Occipital lobe (tissue), 2 donors: ENCODE measurements around the gene BLOC1S5. TPM values are rescaled to one million over a fixed set of nuclear protein-coding genes. Genes with fewer than 3 reads are reported as not detected.

ENCODE experiments used
- DNase-seq: peaks from one replicate; lab custom pipeline; 2025; lab: John Stamatoyannopoulos, UW
- total RNA-seq: library from RNA; depleted of rRNA; stranded (reverse); fragments of >200 nt; gene quantifications from one replicate; pipeline ENCODE4 v1.2.3, GENCODE V29; 2014

BLOC1S5 gene, protein sequence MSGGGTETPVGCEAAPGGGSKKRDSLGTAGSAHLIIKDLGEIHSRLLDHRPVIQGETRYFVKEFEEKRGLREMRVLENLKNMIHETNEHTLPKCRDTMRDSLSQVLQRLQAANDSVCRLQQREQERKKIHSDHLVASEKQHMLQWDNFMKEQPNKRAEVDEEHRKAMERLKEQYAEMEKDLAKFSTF
- 21.2 TPM for total RNA-seq

DNA sequence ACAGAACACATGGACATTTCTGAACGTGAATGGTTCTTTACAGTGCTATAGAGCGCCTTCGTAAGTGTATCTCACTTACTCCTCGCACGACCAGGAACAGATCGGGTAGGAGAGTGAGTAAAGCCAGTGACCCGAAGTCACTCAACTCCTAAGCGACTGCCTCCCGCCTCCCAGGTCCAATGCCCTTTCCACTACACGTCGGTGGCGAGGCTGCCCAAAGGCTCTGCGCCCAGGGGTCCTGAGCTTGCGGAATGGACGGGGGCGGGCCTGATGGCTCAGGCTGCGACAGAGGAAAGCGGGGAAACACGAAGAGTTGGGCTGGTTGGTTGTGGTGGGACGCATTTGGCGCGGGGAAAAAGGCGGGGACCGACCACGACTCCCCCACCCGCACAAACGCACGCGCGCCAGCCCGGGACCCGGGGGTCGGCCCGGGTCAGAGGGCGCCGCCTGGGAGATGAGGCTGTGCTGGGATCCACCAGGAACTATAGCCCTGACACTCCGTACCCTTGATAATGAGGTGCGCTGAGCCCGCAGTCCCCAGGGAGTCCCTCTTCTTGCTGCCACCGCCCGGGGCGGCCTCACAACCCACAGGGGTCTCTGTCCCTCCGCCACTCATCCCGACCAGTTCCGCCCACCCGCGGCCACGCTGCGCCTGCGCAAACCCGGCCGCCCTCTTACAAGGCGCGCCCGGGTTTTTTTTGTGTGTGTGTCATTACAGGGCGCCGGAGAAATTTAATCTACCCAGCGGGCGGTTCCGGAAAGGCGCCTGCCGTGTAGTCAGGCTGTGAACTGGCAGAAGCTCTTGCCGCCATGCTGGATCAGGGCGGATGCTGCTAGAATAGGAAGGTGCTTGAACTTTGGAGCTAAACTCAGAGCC lies at the start of gene BLOC1S5:
BLOC1S5 (minus strand) TSS at position 629 of the 877 bp plus-strand sequence; CDS start at position 616, 13 bp downstream.
- DNase-seq = peak; percentile 95

DNA sequence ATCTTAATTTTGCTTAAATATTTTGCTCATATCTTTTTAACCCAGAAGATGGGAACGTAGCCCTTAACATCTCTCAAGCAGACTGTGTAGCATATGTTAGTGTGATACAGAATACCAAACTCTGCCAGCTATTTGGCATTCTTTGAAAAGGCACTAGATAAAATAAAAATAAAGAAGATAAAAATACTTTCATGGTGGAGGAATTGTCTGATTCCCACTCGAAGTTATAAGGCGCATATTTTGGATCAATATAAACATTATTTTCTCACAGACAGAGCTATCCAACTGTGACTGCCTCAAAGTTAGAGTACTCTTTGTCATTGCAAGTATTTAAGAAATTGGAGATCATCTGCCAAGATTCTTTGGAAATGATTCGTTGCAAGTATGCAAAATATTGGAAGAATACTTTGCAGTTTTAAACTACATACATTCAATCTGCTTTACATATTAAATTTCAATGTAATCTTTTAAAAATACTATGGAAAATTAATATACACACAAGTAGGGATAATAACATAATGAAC lies 49.0 kb upstream of the BLOC1S5 start:
- DNase-seq = no peak

DNA sequence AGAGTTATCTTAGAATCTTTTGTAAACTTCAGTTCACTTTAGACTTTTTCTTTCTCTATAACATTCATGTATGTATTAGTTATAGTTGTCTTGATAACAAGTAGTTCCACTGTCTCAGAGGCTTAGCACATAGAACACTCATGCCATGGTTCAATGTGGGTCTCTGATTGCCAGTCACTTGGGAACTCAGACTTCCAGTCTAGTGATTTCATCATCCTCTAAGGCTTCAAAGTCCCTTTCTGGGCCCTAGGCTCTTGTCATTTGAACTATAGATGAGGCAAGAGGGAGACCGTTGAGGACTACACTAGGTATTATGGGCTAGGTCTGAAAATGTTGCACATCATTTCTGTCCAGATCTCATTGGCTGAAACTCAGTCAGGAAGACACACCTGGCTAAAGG lies 46.5 kb upstream of the BLOC1S5 start:
- no peak for DNase-seq

DNA sequence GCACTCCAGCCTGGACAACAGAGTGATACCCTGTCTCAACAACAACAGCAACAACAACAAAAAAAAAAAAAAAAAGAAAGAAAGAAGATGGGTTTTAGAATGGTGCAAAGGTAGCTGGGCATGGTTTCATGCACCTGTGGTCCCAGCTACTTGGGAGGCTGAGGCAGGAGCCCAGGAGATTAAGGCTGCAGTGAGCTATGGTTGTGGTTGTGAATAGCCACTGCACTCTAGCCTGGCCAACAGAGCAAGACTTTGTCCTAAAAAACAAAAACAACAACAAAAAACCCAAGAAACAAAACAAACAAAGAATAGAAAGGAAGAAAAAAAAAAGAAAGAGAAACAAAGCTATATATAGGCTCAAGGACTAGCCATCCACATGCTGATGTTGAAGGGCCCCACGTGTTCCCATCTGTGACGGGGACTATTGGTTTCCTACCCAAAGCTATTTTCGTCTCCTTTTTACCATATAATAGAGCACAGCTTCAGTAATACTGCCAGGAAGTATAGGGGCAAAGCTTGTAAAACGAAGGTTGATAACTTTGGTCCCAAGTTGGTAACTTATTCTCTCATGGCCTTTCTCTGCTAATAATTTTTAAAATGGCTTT lies 46.0 kb upstream of the BLOC1S5 start:
- DNase-seq = no peak

DNA sequence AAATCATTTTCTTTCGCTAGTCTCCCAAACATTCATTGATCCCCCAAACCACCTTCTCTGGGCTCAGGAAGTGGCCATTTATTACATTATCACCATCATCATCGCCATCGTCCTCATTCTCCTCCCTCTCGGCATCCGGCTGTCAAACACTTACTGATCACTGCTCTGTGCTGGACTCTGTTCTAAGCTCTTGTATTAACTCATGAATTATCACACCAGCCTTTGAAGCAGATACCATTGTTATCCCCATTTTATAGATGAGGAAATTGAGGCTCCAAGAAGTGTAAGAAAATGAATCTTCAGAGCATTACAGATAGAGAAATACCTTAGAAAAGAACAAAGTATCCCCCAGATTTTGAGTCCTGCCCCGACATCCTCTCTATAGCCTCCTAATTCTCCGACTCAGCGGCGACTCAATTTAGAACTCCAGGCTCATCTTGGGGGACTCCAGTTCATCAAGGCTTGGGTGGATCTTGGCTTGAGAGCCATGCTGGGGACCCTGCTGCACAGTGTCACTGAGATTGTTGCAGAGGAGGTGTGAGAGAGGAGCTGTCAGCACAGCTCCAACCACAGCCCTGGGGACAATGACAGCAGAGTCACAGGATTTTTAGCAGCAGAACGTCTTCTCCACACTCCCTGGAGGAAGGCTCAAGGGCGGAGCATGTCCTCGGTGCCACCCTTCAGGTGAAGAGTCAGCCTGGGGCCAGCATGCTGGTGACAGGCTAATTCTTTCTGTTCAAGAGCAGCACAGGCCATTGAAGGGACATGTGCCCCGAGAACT lies 44.8 kb upstream of the BLOC1S5 start:
- no peak for DNase-seq

DNA sequence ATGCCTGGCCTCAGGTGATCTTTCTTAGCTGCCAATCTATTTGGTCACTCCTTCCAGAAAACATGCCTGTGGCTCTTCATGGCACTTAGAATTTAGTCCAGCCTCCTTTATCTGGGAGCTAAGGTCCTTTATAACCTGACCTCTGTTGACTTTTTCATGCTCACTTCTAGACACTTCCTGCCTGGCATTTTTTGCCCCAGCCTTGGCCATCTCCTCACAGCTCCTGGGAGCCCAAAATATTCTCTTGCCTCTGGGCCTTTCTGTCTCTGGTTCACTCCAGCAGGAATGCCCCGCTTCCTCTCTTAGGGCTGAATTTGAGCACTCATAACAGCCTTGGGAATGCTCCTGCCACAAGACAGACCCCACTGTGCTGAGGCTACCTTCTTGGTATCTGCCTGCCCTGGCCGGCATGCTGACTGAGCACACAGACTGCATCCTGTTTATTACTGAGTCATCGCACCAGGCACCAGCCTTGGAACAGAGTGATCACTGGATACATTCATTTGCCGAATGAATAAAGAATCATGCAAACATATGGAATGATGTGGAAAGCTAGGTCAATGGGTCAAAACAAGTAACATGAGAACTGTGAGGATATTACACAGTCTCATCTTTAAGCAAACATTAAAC lies 44.0 kb upstream of the BLOC1S5 start:
- DNase-seq = no peak

DNA sequence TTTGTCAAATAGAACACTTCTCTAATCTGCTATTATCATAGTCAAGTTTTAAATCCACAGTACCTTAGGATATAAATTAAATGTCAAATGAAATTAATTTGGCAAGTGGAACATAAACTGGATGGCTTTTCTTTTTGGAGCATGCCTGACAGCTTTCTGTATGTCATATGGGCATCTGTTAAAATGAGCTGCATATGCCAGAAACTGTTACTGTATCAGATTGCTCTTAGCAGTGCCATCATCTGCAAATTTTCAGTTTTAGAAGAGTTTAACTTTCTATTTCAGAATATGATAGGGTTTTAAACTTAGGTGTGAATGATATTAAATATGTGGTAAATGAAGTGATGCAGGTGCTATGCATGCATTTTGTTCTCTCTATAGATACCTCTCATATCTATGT lies 41.6 kb upstream of the BLOC1S5 start:
- DNase-seq = no peak

DNA sequence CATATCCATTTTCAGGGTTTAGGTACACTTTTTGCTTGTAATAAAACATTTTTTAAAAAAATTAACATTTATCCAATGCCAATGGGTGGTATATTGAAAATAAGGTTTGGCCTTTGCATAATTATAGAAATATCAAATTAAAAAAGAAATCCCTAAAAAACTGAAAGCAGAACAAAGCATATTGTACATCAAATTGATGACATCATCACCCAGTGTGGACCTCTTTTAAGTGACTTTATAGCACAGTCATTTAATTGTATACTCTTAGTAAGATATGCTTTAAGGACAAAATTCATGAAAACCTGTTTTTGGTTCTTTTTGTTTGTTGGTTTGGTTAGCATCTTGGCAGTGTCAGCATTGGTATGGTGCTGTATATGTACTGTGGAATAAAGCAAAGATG lies 39.5 kb upstream of the BLOC1S5 start:
- DNase-seq = no peak

DNA sequence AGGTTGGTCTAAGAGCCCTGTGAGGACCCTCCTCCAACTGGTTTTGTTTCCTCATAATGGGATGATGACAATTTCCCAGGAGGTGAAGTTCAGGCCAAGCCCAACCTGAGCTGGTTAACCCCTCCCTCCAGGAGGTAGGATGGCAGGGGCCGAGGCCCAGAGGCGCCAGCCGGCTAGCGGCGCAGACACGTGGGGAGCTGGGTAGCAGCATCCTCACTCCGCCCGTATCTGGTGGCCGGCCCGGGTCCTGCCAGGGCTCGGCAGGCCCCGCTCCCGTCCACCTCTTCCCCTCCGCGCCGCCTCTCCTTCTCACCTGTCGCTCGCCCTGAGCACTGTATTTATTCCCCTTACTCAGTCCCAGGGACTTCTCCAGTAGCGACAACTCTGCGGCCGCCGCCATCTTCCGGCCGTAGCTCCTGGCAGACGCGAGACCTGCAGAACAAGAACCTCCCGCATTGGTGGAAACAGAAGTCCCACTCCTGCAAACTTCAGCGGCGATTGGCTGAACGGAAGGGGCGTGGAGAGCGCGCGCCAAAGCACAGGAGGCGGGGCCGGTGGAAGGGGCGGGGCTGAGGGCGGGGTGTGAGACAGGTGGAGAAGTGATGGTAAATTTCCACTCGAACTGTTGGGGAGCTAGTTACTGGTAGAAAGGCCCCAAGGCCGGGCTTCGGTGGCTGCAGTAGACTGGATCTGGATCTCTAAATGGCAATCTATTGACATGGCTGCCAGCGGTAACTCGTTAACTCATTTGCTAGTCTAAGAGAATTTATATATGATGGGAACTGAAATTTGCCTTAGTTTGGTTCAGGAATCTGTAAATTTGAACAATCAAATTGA lies 38.2 kb upstream of the BLOC1S5 start, which contains the start of gene EEF1E1:
EEF1E1 (minus strand) TSS at position 427 of the 837 bp plus-strand sequence; CDS start at position 400, 27 bp downstream.
- DNase-seq = peak; percentile 97

DNA sequence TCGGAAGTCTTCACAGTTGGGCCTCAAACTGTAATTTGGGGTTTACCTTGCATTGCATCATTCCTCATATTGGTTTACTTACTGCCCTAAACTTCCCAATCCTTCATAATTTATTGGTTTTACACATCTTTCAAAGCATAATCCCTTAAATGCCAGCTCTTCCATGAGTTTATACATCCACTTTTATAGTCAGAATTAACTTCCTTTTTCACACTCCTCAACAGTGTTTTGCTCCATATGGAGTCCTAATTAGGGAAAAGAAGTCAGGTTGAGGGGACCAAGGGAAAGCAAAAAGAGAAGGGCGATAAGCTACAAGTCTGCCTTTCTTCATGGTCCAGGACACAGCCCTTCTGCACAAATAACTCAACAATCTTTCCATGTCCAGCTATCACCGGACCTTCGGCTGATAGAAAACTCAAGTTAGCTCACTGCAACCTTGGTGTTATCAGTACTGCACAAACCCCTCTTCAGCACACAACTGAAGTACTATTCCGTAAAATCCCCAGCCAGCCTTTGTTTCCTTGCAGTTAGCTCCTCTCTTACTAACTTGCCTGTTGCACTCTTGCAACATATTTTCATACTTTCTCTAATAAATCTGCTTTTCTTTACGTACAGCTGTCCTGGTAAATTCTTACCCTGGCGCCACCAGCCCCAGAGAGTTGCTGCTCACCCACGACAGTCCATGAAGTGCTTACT lies 36.1 kb upstream of the BLOC1S5 start:
- DNase-seq = no peak

DNA sequence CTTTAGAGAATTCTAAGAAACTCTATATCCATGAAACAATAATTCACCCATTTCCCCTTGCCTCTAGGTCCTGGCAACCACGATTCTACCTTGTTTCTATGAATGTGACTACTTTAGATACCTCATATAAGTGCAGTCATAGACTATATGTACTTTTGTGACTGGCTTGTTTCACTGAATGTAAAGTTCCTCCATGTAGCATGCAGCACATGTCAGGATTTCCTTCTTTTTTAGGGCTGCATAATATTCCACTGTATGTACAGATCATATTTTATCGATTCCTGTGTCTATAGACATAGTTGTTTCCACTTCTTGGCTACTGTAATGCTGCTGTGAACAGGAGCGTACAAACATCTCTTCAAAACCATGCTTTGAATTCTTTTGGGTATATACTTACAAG lies 26.5 kb upstream of the BLOC1S5 start:
- no peak for DNase-seq

DNA sequence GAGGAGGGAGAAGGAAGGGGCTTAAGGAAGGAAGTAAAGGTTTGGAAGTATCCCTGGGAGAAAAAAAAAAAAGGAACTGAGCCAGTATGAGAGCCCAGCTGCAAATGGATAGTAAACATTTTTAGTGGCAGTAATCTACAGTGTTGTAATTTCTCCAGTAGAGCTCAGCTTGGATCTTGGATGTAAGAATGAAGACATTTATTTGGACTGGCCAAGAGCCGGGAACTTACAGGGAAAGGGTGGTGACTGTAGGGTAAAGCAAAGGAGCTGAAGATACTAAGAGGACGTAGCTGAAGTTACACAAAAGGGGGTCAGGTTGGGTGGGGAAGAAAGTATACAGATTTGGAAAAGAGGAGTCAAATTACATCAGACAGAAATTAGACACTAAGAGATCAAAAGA lies 24.7 kb upstream of the BLOC1S5 start:
- no peak for DNase-seq

DNA sequence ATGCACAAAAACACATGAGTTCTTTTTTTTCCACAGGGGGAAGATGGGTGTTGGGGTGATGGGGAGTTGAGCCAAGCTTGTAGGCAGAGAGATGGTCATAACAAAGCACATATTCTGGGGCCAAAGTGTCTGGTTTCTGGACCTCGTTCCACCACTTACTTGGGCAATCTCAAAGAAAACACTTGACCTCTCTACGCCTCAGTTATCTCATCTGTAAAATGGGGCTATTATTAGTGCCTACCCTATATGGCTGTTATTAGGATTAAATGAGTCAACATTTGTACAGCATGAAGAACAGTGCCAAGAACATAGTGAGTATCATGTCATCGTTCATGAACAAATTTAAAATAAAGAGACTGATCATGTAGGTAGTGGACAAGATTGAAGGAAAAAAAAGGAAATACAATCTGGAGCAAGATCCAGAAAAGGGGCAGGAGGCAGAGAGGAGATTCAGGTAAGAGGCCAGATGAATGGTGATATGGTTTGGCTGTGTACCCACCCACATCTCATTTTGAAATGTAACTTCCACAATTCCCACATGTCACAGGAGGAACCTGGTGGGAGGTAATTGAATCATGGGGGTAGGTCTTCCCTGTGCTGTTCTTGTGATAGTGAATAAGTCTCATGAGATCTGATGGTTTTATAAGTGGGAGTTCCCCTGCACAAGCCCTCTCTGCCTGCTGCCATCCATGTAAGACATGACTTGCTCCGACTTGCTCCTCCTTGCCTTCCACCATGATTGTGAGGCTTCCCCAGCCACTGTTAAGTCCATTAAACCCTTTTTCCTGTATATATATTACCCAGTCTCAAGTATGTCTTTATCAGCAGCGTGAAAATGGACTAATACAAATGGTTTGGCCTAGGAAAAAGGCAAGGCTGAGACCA lies 23.9 kb upstream of the BLOC1S5 start:
- no peak for DNase-seq

DNA sequence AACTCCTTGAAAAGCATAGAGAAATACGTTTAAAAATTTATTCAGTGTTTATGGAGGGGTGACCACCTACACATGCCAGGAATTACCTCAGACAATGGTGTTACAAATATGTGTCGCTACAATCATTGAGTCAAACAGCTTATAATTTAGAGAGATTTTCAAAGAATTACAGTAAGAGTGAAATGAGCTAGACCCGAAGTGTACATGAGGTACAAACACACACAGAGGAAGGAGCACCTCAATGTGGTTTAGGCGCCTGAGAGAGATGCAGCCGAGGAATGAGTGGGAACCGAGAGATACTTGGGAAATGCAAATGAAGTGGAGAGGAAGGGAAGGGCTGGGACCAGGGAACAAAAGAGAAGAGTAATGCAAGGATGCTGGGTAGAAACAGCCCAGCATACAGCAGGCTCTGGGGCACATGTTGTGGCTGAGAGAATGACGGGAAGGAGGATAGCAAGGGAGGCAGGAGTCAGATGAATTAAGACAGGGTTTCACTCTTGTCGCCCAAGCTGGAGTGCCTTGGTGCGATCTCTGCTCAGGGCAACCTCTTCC lies 22.6 kb upstream of the BLOC1S5 start:
- DNase-seq = no peak

DNA sequence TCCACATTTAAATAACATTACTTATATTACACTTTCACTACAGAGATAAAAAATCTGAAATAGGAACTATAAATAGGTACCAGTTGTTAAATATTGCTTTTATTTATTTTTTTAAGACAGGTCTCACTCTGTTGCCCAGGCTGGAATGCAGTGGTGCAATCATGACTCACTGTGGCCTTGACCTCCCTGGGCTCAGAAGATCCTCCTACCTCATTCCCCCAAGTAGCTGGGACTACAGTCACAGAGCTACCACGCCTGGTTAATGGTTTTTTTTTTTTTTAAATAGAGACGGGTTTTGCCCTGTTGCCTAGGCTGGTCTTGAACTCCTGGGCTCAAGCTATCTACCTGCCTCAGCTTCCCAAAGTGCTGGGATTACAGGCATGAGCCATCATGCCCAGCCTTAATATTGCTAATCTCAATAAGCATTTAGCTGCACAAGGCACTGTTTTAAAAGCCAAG lies 20.9 kb upstream of the BLOC1S5 start:
- no peak for DNase-seq

DNA sequence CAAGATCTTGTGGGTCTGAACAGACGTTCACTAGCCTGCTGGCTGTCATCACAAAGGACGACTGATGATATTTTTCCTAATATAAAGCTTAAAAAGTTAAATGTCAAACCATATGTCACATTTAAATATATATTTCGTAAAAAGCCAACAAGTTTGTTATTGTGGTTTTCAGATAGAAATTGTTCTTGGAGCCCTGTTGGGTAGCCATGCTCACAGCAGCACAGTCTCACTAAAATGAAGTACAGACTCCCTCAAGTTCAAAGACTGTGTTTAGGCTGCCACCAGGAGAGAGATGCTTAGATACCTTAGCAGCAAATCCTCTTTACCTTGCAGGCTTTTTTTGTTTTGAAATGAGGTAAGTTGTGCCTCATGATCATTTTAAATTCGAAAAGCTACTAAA lies 20.4 kb upstream of the BLOC1S5 start:
- no peak for DNase-seq

DNA sequence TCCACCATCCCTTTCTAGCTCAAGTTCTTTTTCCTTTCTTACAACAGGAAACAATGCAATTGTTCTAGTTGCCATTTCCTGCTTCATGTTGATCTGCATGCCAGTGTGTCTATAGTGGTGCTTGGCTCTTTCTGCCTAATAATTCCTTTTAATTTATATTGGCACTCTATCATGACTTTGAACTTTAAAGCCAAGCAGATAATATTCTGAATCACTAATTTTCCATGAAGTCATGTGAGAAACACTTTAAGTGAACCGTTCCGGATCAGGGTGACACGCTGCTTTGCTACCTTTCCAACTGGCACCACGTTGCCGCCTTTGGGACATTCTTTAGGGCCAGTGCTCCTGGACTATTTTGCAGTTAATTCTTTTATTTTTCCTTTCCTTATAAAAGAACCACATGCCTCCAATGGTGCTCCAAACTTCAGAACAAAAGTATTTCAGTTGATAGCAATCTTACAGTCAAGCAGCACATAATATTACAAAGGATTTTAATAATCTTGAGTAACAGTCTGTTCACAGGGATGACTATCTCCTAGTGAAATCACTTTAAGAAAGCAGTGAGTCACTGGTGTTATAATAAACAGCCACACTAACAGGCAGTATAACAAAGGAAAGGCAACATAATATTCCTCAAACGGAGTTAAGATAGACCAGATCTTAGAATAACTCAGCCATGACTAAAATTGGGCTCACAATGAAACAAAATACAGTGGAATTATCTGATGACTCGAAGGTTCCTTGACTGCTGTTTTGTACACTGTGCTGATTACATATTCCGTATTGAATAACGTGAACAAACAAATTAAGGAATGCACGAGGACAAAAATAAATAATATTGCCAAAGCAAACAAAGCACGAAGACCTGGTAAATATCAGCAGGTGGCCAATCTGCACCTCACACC lies 19.0 kb upstream of the BLOC1S5 start:
- no peak for DNase-seq
